HUES64 (cell line): ENCODE measurements around the gene PIK3R2.

Experiments
- H3K27ac ChIP-seq: 2 replicates; pipeline ENCODE4 v1.7.0; 2013; ENCODE audit warnings: low read depth, low read length, inconsistent platforms
- H3K27me3 ChIP-seq: 2 replicates; pipeline ENCODE4 v1.6.1; 2013; ENCODE audit warnings: mild to moderate bottlenecking, low read length; ENCODE audit not compliant: insufficient read depth
- H3K36me3 ChIP-seq: 2 replicates; pipeline ENCODE4 v1.6.1; 2013; ENCODE audit warnings: mild to moderate bottlenecking, low read length; ENCODE audit not compliant: insufficient read depth
- H3K4me1 ChIP-seq: 2 replicates; pipeline ENCODE4 v1.6.1; 2013; ENCODE audit warnings: mild to moderate bottlenecking, low read length, moderate library complexity; ENCODE audit not compliant: insufficient read depth
- H3K4me3 ChIP-seq: 2 replicates; pipeline ENCODE4 v1.5.1; 2013; ENCODE audit warnings: mild to moderate bottlenecking, low read length, moderate library complexity
- H3K9ac ChIP-seq: 2 replicates; pipeline ENCODE4 v1.6.1; 2013; ENCODE audit warnings: mild to moderate bottlenecking, low read depth, low read length
- H3K9me3 ChIP-seq: 2 replicates; pipeline ENCODE4 v1.6.1; 2013; ENCODE audit warnings: low read depth, low read length; ENCODE audit not compliant: insufficient read depth
- WGBS: fragments of 150-250, 120-280 bp; methylation state at CpG from one replicate; pipeline ENCODE4 v1.1.7; 2013; ENCODE audit warnings: missing lambda C conversion rate; 5-methylcytosine and 5-hydroxymethylcytosine counted together

Gene PIK3R2

DNA sequence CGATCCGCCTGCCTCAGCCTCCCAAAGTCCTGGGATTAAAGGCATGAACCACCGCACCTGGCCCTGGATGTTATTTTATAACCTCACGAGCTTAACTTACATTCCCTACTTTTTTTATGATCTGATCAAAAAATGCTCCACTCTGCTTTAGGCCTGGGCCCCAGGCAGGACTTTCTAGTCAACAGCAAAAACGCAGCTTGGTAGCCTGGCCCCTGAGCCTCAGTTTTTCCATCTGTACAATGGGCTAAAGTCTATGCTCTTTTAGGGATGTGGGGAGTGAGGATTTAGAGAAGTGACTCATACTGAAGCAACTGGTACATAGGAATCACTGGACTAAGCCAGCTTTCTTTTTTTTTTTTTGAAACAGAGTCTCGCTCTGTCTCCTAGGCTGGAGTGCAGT is 11.9 kb upstream of the PIK3R2 start:
- no peaks in the 10 kb centered on the region for H3K9me3 ChIP-seq
- H3K36me3 ChIP-seq, result peaks cover 52% of the 10 kb centered on the region
- 91% methylated on average over 6 of the region's 6 CpGs for WGBS
- no peak overlapping the region for H3K4me3 ChIP-seq
- H3K27me3 ChIP-seq, result no peaks in the 10 kb centered on the region
- no peaks in the 10 kb centered on the region for H3K4me1 ChIP-seq
- H3K9ac ChIP-seq, result no peak overlapping the region
- no peak overlapping the region for H3K27ac ChIP-seq

DNA sequence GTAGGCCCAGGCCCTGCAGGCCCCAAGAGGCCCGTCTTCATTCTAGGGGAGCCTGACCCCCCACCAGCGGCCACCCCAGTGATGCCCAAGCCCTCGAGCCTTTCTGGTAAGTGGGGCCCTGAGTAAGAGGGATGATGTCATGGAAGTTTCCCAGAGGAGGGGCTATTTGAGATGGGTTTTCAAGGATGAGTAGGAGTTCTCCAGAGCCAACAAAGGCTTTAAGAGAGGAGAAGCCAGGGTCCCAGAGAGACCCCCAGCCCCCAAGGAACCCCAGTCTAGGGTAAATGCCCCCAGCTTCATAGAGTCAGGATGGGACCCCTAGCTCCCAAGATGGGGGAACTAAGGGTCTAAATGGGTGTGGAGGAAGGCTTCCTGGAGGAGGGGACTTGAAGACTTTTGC is 9.1 kb upstream of the PIK3R2 start:
- WGBS, result 95% methylated on average over 3 of the region's 3 CpGs
- Histone ChIP-seq H3K4me1 (no peaks in the 10 kb centered on the region), H3K9me3 (no peaks in the 10 kb centered on the region), H3K9ac (no peak overlapping the region), H3K4me3 (no peak overlapping the region), H3K27ac (no peak overlapping the region), H3K36me3 (peaks cover 43% of the 10 kb centered on the region), H3K27me3 (no peaks in the 10 kb centered on the region)

DNA sequence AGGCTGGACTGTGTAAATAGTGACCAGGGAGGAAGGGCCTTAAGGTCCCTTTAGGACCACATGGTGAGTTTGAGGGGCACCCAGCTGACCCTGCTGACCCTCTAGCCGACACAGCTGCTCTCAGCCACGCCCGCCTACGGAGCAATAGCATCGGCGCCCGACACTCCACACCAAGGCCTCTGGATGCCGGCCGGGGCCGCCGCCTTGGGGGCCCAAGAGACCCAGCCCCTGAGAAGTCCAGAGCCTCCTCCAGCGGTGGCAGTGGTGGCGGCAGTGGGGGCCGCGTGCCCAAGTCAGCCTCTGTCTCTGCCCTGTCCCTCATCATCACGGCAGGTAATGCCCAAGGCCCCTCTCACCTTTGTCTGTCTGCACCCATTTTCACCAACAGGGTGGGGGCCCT is 8.6 kb upstream of the PIK3R2 start:
- H3K4me1 ChIP-seq, result no peaks in the 10 kb centered on the region
- 95% methylated on average over 16 of the region's 16 CpGs for WGBS
- H3K27me3 ChIP-seq, result no peaks in the 10 kb centered on the region
- H3K9ac ChIP-seq, result no peak overlapping the region
- no peak overlapping the region for H3K27ac ChIP-seq
- peaks cover 41% of the 10 kb centered on the region for H3K36me3 ChIP-seq
- no peak overlapping the region for H3K4me3 ChIP-seq
- H3K9me3 ChIP-seq, result no peaks in the 10 kb centered on the region

DNA sequence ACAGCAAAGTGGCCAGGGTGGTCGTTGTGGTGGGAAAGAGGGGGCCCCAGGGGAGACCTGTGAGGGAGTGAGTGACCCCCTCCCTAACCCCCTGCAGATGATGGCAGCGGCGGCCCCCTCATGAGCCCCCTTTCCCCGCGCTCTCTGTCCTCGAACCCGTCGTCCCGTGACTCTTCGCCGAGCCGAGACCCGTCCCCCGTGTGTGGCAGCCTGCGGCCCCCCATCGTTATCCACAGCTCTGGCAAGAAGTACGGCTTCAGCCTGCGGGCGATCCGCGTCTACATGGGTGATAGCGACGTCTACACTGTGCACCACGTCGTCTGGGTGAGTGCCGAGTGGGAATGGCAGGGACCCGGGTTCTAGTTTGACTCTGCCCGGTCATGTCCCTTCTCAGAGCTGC is 8.1 kb upstream of the PIK3R2 start:
- no peaks in the 10 kb centered on the region for H3K27me3 ChIP-seq
- H3K36me3 ChIP-seq, result peaks cover 41% of the 10 kb centered on the region
- H3K4me3 ChIP-seq, result no peak overlapping the region
- WGBS, result 93% methylated on average over 28 of the region's 28 CpGs
- H3K27ac ChIP-seq, result no peak overlapping the region
- no peak overlapping the region for H3K9ac ChIP-seq
- no peaks in the 10 kb centered on the region for H3K9me3 ChIP-seq
- no peaks in the 10 kb centered on the region for H3K4me1 ChIP-seq

DNA sequence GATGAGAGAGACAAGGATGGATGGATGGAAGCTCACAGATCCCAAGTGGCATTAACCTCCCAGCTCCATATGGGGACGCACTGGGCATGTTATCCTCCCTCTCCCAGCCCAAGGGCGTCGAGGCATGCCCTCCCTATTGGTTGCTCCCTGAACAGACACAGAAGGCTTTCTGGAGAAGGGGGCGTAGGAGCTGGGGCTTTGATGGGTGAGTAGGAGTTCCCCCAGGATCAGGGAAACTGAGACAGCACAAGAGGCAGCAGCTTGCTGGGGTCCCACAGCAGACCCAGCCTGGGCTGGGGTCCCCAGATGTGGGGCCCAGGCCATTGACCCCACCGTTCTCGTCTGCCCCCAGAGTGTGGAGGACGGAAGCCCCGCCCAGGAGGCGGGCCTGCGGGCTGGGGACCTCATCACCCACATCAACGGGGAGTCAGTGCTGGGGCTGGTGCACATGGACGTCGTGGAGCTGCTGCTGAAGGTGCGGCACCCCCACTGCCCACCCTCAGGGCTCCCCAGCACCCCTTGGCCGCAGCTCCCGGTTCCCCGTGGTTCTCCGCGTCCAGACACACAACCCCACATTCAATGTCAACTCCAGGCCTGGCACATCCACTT is 7.5 kb upstream of the PIK3R2 start:
- no peak overlapping the region for H3K27ac ChIP-seq
- no peak overlapping the region for H3K9ac ChIP-seq
- H3K36me3 ChIP-seq, result peaks cover 38% of the 10 kb centered on the region
- H3K4me3 ChIP-seq, result no peak overlapping the region
- H3K4me1 ChIP-seq, result no peaks in the 10 kb centered on the region
- no peaks in the 10 kb centered on the region for H3K9me3 ChIP-seq
- no peaks in the 10 kb centered on the region for H3K27me3 ChIP-seq
- 93% methylated on average over 19 of the region's 19 CpGs for WGBS

DNA sequence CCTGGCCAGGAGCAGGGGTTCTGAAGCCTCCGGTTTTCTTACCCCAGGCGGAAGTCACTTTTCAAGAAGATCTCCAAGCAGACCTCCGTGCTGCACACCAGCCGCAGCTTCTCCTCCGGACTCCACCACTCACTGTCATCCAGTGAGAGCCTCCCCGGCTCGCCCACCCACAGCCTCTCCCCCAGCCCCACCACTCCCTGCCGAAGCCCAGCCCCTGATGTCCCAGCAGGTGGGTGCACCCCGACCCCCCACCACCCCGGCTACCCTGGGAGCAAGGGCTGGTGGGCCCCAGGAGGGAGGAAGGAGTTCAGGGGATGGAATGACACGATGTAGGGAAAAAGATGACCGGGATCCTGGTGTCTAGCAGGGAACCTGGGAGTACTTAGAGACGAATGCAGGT is 5.6 kb upstream of the PIK3R2 start:
- WGBS, result 94% methylated on average over 13 of the region's 13 CpGs
- Histone ChIP-seq H3K9ac (no peak overlapping the region), H3K9me3 (no peaks in the 10 kb centered on the region), H3K27me3 (no peaks in the 10 kb centered on the region), H3K36me3 (peaks cover 29% of the 10 kb centered on the region), H3K4me3 (no peak overlapping the region), H3K27ac (no peak overlapping the region), H3K4me1 (no peaks in the 10 kb centered on the region)

DNA sequence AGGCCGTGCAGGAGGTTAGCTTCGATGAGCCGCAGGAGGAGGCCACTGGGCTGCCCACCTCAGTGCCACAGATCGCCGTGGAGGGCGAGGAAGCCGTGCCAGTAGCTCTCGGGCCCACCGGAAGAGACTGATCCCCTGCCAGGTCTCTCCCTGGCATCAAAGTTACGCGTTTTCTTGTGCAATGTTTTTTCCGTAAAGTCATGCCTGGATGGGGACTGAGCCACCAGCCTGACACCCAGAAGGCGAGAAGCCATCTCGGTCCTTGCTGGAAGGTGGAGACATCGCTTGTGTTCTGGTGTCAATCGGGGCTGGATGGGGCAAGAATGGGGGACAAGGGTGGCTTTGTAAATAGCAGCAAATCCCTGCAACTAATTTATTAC is 3.4 kb upstream of the PIK3R2 start:
- no peak overlapping the region for H3K27ac ChIP-seq
- peaks cover 6% of the 10 kb centered on the region; the same call in 1 of the 2 replicates for H3K4me1 ChIP-seq
- 91% methylated on average over 16 of the region's 16 CpGs for WGBS
- H3K9me3 ChIP-seq, result no peaks in the 10 kb centered on the region
- H3K36me3 ChIP-seq, result peaks cover 12% of the 10 kb centered on the region
- H3K9ac ChIP-seq, result no peak overlapping the region
- no peak overlapping the region for H3K4me3 ChIP-seq
- no peaks in the 10 kb centered on the region for H3K27me3 ChIP-seq

DNA sequence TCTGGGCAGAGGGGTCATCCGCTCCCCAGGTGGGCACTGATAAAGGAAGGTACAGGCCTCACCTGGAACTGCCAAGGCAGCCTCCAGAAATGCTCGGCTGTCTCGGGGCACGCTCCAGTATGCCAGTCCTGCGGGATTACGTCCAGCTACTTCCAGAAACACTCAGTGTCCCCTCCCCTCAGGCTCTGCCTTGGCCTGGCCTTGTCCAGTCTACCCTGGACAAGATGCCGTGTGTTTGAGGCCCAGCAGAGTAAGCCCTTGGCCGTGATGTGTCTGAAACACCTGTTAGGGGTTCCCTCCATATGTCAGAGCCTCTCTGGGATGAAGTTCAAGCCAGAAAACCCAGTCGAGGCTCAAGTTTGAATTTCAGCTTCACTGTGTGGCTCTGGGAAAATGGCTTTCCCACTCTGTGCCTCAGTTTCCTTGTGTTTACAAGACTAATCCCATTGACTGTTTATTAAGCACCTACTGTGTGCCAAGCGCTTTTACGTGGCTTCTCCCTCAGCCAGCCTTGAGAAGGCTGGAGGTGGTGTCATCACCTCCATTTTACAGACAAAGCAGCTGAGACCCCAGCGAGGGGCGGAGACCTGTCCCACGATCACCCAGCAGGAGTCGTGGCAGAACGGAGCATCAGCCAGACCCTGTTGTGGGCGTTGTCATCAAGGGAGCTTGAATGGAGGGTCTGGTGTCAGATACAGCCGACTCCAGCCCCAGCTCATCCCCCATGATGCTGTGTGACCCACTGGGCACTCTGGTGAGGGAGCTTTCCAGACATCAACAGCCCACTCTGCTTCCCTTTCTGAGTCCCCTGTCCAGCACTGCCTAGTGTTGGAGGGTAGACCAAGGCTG is 2.0 kb upstream of the PIK3R2 start:
- H3K9me3 ChIP-seq, result no peaks in the 10 kb centered on the region
- H3K9ac ChIP-seq, result no peak overlapping the region
- peaks cover 2% of the 10 kb centered on the region; the same call in 1 of the 2 replicates for H3K36me3 ChIP-seq
- H3K27ac ChIP-seq, result no peak overlapping the region
- H3K4me3 ChIP-seq, result no peak overlapping the region
- 89% methylated on average over 18 of the region's 18 CpGs for WGBS
- H3K27me3 ChIP-seq, result no peaks in the 10 kb centered on the region
- H3K4me1 ChIP-seq, result peaks cover 6% of the 10 kb centered on the region; the same call in 1 of the 2 replicates

DNA sequence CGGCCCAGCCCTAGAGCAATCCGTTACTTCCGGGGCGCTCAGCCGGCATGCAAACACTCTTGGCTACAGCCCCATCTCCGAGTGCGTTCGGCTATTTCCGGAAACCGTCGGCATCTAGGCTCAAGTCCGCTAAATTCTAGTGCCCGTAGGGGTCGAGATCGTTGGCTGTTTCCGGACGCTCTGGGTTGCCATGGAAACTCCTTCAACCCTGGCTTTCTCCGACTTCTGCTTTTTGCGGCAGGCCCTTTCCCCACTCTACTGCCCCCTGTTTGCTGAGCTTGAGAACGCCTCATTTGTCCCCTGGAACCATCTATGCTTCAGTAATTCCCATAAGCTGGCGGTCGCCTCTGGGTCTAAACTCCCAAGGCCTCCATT is 534 bp upstream of the PIK3R2 start:
- under 1% methylated on average over 22 of the region's 22 CpGs for WGBS

DNA sequence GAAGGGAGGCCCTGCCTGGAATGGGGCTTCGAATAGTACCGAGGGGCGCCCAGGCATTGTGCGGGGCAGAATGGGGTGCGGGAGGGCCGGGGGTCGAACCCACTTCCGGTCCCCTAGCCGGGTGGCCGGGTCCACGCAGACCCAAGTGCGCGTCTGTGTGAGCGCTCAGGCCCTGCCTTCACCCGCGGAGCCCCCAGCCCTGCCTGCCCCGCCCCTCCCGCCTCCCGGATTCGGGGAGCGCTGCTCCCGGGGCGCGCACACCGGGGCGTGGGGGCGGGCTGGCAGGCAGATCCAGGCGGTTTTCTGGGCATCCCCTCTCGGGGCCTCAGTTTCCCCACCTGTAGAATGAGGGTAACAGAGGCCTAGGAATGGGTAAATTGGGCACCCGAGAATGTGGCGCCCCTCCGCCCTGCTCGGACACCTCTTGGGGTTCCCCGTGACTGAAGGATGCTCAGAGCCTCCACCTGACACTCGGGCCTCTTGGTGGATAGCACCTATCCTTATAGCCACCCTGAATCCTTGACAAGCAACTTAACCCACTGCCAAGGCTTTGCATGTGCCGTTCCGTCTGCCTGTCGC is 682 bp downstream of the PIK3R2 start:
- peak overlapping the region; percentile 67; the same call in 1 of the 2 replicates for H3K27ac ChIP-seq
- peaks cover 8% of the 10 kb centered on the region for H3K36me3 ChIP-seq
- H3K9ac ChIP-seq, result peak overlapping the region; percentile 96
- H3K4me3 ChIP-seq, result peak overlapping the region; percentile 70
- WGBS, result 3% methylated on average over 38 of the region's 38 CpGs
- no peaks in the 10 kb centered on the region for H3K9me3 ChIP-seq
- H3K4me1 ChIP-seq, result peaks cover 9% of the 10 kb centered on the region
- H3K27me3 ChIP-seq, result no peaks in the 10 kb centered on the region

More for the DNA sequence above, 534 bp upstream of the PIK3R2 start:
- Histone ChIP-seq H3K4me3 (peak overlapping the region; percentile 70), H3K4me1 (peaks cover 8% of the 10 kb centered on the region), H3K9me3 (no peaks in the 10 kb centered on the region), H3K9ac (peak overlapping the region; percentile 96), H3K27me3 (no peaks in the 10 kb centered on the region), H3K36me3 (peaks cover 4% of the 10 kb centered on the region; the same call in 1 of the 2 replicates), H3K27ac (peak overlapping the region; percentile 96)
